AG04450 (cell line): Measurements from ENCODE around the gene DGKH. TPM values are rescaled to one million over a fixed set of nuclear protein-coding genes. Genes with fewer than 3 reads are reported as not detected.
A peak's percentile ranks its signal among the peaks of the same experiment; 100 is the strongest.

Source experiments
- CTCF ChIA-PET: fragments of 300-600, 350-600 bp; formaldehyde crosslinking; extraction: SDS; loops from one replicate; lab custom pipeline; 2022; ENCODE audit warnings: antibody characterized with exemption, inconsistent platforms; lab: Charles Lee
- POLR2A ChIA-PET: fragments of 350-600 bp; formaldehyde crosslinking; extraction: SDS; loops from one replicate; lab custom pipeline; 2021; ENCODE audit warnings: antibody characterized with exemption, inconsistent platforms; lab: Yijun Ruan, JAX
- DNase-seq: peaks from one replicate; pipeline ENCODE4 v3.0.0-alpha.2; 2011; ENCODE audit warnings: low read depth, low spot score
- H3K27ac ChIP-seq: one replicate; pipeline ENCODE4 v1.5.1; 2012; ENCODE audit warnings: low read depth, low read length, control low read depth
- H3K27me3 ChIP-seq: one replicate; pipeline ENCODE4 v1.6.0; 2012; ENCODE audit warnings: low read length; ENCODE audit not compliant: control insufficient read depth, insufficient read depth
- H3K4me3 ChIP-seq: 2 replicates; pipeline ENCODE4 v1.5.1; 2011; ENCODE audit warnings: mild to moderate bottlenecking, low read depth, low read length, control low read depth
- H3K9me3 ChIP-seq: 2 replicates; pipeline ENCODE4 v1.5.1; 2012; ENCODE audit warnings: low read length; ENCODE audit not compliant: control insufficient read depth, insufficient read depth
- CTCF ChIP-seq: IDR thresholded peaks from 2 replicates; pipeline ENCODE4 v1.5.1; 2011; ENCODE audit warnings: low read depth, low read length, control low read depth, inconsistent platforms
- polyA plus RNA-seq: library from polyadenylated mRNA; depleted of rRNA; stranded (reverse); fragments of >200 nt; gene quantifications from 2 replicates; pipeline ENCODE4 v1.2.3, GENCODE V29; 2011

DGKH gene
- polyA plus RNA-seq, 1 experiment = 4.3 TPM

- CTCF ChIA-PET = interaction anchor here (0.6 kb wide), 1 partner anchor 291 kb away, joined by 3 read pairs; no protein-coding TSS in a partner anchor
- POLR2A ChIA-PET = no interaction called here
- Histone ChIP-seq H3K9me3 (no peaks in the 10 kb centered on the region), H3K4me3 (no peak overlapping the region), H3K27ac (no peak overlapping the region), H3K27me3 (no peaks in the 10 kb centered on the region)
- peak; percentile 20 for DNase-seq
- TF ChIP-seq CTCF = no peak
These were observed 40.6 kb upstream of the DGKH start for GRCh38 chr13:42007844-42008243.

- POLR2A ChIA-PET = no interaction called here
- Histone ChIP-seq H3K27me3 (no peaks in the 10 kb centered on the region), H3K27ac (no peak overlapping the region), H3K4me3 (no peak overlapping the region), H3K9me3 (no peaks in the 10 kb centered on the region)
- no peak for TF ChIP-seq CTCF
- CTCF ChIA-PET = no interaction called here
- DNase-seq = no peak
These were observed 39.4 kb upstream of the DGKH start for GRCh38 chr13:42009057-42009456.

- DNase-seq = no peak
- Histone ChIP-seq H3K9me3 (no peaks in the 10 kb centered on the region), H3K27me3 (no peaks in the 10 kb centered on the region), H3K4me3 (no peak overlapping the region), H3K27ac (no peak overlapping the region)
- TF ChIP-seq CTCF = no peak
- ChIA-PET POLR2A (no interaction called here), CTCF (interaction anchor here (0.6 to 1.0 kb wide), 3 partner anchors 13 to 35 kb away, joined by 3 read pairs; no protein-coding TSS in a partner anchor)
These were observed 36.7 kb upstream of the DGKH start for GRCh38 chr13:42011601-42012350.

GRCh38 chr13:42014119-42014518 is 34.3 kb upstream of the DGKH start:
- DNase-seq = no peak
- POLR2A ChIA-PET = no interaction called here
- Histone ChIP-seq H3K9me3 (no peaks in the 10 kb centered on the region), H3K4me3 (no peak overlapping the region), H3K27ac (no peak overlapping the region), H3K27me3 (no peaks in the 10 kb centered on the region)
- CTCF ChIA-PET = no interaction called here
- no peak for TF ChIP-seq CTCF

GRCh38 chr13:42017264-42017663 is 31.2 kb upstream of the DGKH start:
- no peak overlapping the region for H3K27ac ChIP-seq
- no peak overlapping the region for H3K4me3 ChIP-seq
- no peaks in the 10 kb centered on the region for H3K9me3 ChIP-seq
- H3K27me3 ChIP-seq = no peaks in the 10 kb centered on the region
- ChIA-PET POLR2A (no interaction called here), CTCF (no interaction called here)
- no peak for DNase-seq
- no peak for TF ChIP-seq CTCF
